ENCODE data around the gene KRT32.

KRT32 gene

GRCh38 chr17:41466988-41467387, at the start of gene KRT32:
TSS of gene KRT32 (minus strand) at chr17:41467386. CDS start at chr17:41467325, 61 bp downstream.
- no peak for DNase-seq

DNA sequence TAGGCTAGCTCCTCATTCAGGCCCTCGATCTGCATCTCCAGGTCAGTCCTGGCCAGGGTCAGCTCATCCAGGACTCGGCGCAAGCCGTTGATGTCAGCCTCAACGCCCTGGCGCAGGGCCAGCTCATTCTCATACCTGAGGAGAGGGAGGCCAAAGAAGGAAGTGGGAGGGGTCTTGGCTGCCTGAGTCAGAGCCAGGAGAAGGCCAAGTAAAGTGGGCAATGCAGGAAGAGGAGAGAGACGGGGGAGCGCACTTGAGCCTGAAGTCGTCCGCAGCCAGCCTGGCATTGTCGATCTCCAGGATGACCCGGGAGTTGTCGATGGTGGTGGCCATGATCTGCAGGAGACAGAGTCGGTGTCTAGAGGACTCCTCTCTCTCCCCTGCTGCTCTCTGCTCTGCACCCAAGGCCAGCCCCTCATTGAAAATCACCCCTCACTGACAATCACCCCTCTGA, 49.7 kb upstream of the KRT32 start:
- no peak for DNase-seq

- no peak for DNase-seq
These were observed 49.1 kb upstream of the KRT32 start for GRCh38 chr17:41516147-41516829.

- DNase-seq, result no peak
These were observed 46.0 kb upstream of the KRT32 start for GRCh38 chr17:41513168-41513547.

DNA sequence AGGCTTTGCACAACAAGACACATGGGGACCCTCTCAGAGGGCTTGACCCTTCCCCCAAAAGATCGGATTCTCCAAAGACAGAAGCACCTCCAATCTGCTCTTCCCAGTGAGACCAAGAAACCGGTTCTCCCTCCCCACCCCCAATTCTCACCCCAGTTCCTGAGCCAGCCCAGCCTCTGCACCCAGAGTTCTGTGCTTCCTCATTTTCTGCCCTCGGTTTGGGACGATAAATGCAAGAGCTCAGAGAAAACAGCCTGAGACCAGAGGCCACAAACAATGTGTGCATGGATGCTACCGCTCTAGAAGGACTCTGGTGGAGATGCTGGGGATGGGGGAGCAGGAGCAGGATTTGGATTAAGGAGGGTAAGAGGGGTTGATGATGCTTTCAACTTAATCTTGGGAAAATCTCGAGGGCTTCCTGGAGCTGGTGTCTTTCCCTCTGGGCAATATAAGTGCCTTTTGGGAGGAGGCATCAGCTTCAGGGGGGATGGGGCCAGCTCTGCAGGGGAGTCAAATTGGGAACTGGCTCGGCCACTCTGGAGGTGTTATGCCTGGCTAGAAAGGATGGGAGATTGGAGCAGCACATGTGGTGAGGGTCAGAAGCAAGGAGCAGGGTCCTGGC, 45.5 kb upstream of the KRT32 start:
- DNase-seq, result no peak

- no peak for DNase-seq
These were observed 44.5 kb upstream of the KRT32 start for GRCh38 chr17:41511716-41512115.

DNA sequence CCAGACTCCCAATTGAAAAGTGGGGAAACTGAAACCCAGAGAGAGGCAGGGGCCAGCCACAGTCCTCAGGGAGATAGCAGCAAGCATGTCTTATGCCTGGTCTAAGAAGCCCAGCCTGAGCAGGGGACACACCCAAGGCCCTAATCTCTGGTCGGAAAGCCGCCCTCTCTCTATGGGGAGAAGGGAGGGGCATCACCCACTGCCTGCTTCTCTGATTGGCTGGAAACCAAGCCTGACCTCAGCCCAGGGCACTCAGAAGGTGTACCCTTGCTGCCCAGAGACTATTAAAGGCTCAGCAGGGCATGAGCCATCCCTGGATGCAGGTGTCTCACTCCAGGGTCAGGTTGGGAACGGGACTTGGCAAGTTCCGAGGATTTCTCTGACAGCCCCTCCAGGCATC, 43.9 kb upstream of the KRT32 start:
- no peak for DNase-seq

DNA sequence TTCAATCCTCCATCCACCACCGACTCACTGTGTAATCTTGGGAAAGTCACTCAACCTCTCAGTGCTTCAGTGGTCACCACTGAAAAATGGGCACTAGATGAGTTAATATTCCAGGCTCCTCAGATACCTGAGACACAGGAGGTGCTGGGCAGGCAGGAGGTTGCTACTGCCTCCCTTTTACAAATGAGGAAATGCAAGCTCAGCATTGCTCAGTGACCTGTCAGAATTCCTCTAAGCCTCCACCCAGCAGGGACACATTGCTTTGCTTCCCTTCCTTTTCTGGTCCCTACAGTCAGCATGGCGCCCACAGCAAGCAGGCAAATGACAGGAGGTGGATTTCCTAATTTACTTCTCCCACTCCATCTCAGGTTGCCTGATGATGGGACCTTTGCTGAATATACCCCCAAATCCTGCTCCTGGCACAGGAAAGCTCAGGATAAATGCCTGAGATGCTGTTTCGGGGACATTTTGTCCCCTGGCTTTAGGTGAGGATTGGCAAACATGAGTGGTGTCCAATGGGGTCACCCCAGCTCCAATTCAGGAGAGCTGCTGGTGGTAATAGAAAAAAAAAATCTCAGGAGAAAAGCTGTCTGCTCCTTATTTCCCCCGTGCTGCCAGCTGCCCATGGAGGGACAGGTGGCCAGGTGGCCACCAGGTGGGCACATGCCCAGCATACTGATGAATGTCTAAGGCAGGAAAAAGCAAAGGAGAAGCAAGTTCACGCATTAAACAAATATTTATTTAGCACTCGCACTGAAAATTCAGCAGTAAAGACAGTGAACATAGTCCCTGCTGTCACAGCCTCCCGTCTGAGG, 43.3 kb upstream of the KRT32 start:
- no peak for DNase-seq

GRCh38 chr17:41507315-41507880, 40.2 kb upstream of the KRT32 start:
- DNase-seq, result no peak

- DNase-seq, result no peak
These were observed 38.9 kb upstream of the KRT32 start for GRCh38 chr17:41505809-41506767.

- DNase-seq, result no peak
These were observed 38.0 kb upstream of the KRT32 start, which contains the start of gene KRT13 for GRCh38 chr17:41505007-41505808. TSS of gene KRT13 (minus strand) at chr17:41505612. CDS start at chr17:41505550, 62 bp downstream.

GRCh38 chr17:41504246-41504977, 37.2 kb upstream of the KRT32 start:
- DNase-seq, result no peak

- no peak for DNase-seq
These were observed 36.0 kb upstream of the KRT32 start for GRCh38 chr17:41503202-41503601.

DNA sequence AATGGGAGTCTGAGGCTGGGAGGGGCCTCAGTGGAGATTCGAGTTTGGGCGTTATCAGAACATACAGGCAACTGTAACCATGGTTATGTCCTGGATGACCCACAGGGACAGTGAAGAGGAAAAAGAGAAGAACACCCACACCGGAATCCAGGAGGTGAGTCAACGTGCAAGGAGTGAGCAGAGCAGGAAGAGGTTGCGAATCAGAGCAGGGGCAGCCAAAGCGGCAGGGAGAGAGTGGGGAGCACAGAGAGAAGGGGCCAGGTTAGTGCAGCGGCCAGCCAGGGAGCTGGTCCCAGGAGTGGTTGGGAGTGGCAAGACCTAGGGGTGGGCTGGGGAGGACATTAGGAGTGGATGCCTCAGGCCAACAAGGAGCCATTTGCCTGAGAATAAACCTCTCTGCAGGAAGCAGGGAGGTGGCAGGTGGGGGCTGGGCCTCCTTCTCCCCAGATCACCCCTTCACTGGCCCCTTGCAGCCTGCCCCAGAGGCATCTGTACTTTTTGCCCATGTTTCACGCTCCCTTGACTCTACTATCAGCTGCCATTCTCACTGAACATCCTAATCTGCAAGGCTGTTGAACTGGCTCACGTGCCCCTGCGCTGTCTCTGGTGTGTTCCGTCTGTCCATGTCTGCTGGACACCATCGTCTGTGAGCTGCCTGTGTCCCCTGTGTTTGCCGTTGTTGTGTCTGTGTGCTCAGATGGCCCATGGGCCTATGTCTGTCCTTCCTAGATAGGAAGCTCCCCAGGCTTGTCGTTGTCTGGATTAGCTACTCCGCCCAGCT, 33.1 kb upstream of the KRT32 start:
- no peak for DNase-seq

DNA sequence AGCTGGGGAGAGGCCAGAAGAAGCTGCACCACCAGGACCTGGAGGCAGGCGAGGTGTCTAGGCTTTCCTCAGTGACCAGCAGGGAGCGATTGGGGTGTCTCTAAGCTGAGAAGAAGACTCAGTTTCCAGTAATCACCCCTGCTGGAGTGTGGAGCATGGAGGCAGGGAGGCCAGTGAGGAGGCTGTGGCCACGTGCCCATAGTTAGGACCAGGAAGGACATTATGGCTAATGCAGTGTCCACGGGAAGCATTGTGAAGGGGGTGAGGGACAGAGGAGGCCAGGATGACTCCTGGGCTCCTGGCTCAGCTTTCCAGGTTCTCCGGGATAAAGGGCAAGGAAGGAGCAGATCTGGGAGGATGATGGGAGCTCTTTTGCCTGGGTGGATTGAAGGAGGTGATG, 32.5 kb upstream of the KRT32 start:
- DNase-seq, result no peak

DNA sequence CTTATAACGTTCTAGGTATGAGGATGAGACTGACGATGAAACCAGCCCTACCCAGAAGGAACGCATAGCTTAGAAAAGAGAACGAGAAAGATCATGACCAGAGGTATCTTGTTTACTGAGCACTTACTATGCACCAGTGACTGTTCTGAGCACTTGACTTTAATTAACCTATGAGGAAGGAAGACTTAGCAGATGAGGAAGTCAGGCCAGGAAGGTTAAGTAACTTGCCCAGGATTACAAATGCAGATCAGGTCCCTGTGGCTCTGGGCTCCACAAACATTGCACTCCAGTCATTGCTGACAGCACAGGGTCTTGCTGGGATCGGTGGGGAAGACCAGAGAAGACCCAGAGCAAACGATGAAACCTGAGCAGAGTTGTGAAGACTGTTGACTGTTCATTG, 31.1 kb upstream of the KRT32 start:
- DNase-seq, result no peak

DNA sequence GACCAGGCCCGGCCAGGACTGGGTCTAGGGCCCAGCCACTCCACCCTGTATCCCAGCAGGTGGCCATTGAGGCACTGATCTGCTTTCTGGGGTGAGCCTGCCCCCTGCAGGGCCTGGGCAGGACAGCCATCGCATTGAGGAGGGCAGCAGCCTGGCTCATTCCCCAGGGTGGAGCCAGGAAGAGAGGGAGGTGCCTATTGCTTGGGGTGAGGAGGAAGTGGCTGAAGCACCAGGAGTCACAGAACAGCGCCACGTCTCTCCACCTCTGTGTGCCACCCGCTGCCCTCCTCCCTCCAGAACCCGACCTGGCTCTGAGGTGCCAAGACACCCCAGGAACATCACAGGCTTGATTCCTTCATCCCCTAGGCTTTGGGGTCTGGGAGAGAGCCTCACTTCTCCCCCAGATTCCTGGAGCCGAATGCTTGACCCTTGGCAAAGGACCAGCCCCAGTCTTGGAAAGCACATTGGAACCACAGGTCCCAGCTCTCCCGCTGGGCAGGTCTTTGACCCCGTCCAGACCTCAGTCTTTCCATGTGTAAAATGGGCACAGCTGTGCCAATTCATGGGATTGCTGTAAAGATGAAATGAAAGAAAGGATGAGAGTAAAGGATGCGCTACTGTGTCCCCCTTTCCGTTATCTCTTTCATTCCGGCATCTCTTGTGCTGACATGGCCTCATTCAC, 29.8 kb upstream of the KRT32 start:
- DNase-seq, result peak; percentile 27

DNA sequence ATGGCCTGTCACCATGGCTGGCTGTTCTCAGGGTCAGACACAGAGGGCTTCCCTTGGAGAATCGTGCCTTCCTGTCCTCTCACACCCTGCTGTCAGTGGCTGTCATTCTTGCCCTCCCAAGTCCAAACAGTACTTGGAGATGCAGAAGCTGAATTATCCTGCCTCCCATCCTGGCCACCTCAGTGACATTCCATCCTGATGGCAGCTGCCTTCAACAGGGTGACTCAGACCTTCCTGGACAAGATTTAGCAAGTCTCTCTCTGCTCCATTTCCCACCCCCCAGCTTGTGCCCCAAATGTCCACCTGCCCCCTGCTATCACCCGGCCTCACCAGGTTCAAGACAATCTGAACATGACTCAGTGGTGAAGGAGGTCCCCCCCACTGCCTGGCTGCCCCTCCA, 27.3 kb upstream of the KRT32 start:
- DNase-seq, result no peak

- no peak for DNase-seq
These were observed 25.6 kb upstream of the KRT32 start for GRCh38 chr17:41492771-41493170.

Data from NK-92 treated with Interleukin-12 subunit alpha and Interleukin-12 subunit beta, amount 100 ng/mL, for 24 hours (cell line).